Measurements from ENCODE around the gene CAPSL. TPM values are rescaled to one million over a fixed set of nuclear protein-coding genes. Genes with fewer than 3 reads are reported as not detected.

The CAPSL gene
- total RNA-seq, 1 donor from 2014 or later, result not detected

- Mint-ChIP-seq H3K27me3 (ENCODE audit: low read depth) (no peaks in the 10 kb centered on the region), H3K9me3 (peaks cover 8% of the 10 kb centered on the region), H3K4me3 (no peak overlapping the region), H3K27ac (ENCODE audit: unreplicated experiment) (no peak overlapping the region), H3K36me3 (ENCODE audit: low read depth) (no peaks in the 10 kb centered on the region), H3K4me1 (peaks cover 11% of the 10 kb centered on the region)
- DNase-seq (ENCODE audit: low read depth, low spot score), result no peak
- no peak for TF ChIP-seq CTCF (conservative IDR thresholded peaks at IDR 0.05)
These were observed 67.8 kb downstream of the CAPSL start for GRCh38 chr5:35870605-35871004.

DNA sequence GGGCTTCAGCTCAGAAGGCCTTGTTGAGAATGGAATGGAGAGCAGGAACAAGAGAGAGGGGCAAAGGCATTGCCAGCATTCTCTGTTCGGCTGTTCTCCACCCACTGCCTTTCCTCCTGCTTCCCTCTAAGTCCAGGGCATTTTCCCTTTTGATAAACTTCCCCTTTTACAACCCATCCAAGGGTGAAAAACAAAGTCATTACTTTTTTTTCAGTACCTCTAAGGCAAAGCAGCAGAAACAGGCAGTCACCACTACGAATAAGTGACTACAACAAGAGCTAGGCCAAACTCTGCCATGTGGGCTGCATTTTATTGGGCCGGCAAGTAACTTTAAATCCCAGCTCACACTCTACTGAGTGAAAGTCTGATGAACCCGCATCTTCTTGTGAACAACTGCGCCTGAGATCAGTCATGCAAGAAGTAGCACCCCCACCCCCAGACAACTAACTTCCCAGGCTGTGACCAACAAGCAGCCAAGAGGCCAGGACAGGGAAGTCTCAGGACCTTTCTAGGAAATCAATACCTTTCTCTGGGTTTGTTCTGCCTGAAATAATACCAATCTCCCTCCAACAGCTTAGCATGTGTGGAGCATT is 68.6 kb downstream of the CAPSL start:
- no peak for TF ChIP-seq CTCF (conservative IDR thresholded peaks at IDR 0.05)
- Mint-ChIP-seq H3K27ac (ENCODE audit: unreplicated experiment) (peak overlapping the region; percentile 57), H3K4me1 (peaks cover 11% of the 10 kb centered on the region), H3K9me3 (peaks cover 10% of the 10 kb centered on the region), H3K4me3 (no peak overlapping the region), H3K27me3 (ENCODE audit: low read depth) (no peaks in the 10 kb centered on the region), H3K36me3 (ENCODE audit: low read depth) (no peaks in the 10 kb centered on the region)
- DNase-seq (ENCODE audit: low read depth, low spot score), result no peak

DNA sequence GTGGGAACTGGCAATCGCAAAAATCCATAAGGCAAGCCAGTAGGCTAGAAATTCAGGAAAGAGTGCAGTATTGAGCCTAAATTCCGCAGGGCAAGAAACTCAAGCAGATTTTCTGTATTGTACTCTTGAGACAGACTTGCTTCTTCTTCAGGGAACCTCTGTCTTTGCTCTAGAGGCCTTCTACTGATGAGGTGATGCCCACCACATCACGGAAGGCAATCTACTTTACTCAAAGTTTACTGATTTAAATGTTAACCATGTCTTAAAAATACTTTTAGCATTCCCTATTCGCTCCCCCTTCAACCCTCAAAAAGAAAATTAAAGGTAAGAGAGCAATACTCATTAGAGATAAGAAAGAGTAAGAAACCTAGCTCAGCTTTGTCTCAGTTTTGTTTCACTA is 70.4 kb downstream of the CAPSL start:
- H3K4me1 Mint-ChIP-seq, result peaks cover 11% of the 10 kb centered on the region
- no peaks in the 10 kb centered on the region for H3K27me3 Mint-ChIP-seq (ENCODE audit: low read depth)
- TF ChIP-seq CTCF (conservative IDR thresholded peaks at IDR 0.05), result no peak
- H3K9me3 Mint-ChIP-seq, result peaks cover 9% of the 10 kb centered on the region
- no peak for DNase-seq (ENCODE audit: low read depth, low spot score)
- no peaks in the 10 kb centered on the region for H3K36me3 Mint-ChIP-seq (ENCODE audit: low read depth)
- H3K27ac Mint-ChIP-seq (ENCODE audit: unreplicated experiment), result no peak overlapping the region
- H3K4me3 Mint-ChIP-seq, result no peak overlapping the region

GRCh38 chr5:35863159-35863558 is 75.3 kb downstream of the CAPSL start:
- Mint-ChIP-seq H3K4me1 (peaks cover 35% of the 10 kb centered on the region), H3K27ac (ENCODE audit: unreplicated experiment) (no peak overlapping the region), H3K4me3 (no peak overlapping the region), H3K27me3 (ENCODE audit: low read depth) (no peaks in the 10 kb centered on the region), H3K9me3 (peaks cover 2% of the 10 kb centered on the region), H3K36me3 (ENCODE audit: low read depth) (no peaks in the 10 kb centered on the region)
- TF ChIP-seq CTCF (conservative IDR thresholded peaks at IDR 0.05), result no peak
- DNase-seq (ENCODE audit: low read depth, low spot score), result no peak

DNA sequence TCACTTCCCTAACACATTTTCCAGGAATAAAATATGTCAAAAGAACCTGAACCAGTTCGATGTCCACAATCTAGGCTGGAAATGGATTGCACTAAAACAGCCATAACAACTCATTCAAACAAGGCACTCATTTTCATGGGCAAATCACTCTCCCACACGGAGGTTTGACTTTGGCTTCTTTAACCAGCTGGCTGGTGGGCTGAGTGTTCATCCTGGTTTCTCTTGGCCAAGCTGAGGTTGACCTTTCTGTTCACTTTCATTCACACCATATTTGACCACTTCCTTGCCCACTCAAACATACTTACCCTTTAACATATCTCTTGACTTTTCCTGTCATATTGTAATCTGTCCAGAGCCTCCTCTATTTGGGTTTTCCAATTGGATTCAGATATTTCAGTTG is 76.3 kb downstream of the CAPSL start:
- H3K4me3 Mint-ChIP-seq, result no peak overlapping the region

More for the DNA sequence above, 76.3 kb downstream of the CAPSL start:
- DNase-seq (ENCODE audit: low read depth, low spot score), result no peak
- Mint-ChIP-seq H3K9me3 (peaks cover 2% of the 10 kb centered on the region), H3K36me3 (ENCODE audit: low read depth) (no peaks in the 10 kb centered on the region), H3K27ac (ENCODE audit: unreplicated experiment) (no peak overlapping the region), H3K27me3 (ENCODE audit: low read depth) (no peaks in the 10 kb centered on the region), H3K4me1 (peaks cover 44% of the 10 kb centered on the region)
- TF ChIP-seq CTCF (conservative IDR thresholded peaks at IDR 0.05), result no peak

Data from neural crest cell (in vitro differentiated cells).